SK-N-SH treated with all-trans-retinoic acid at 6 μM for 48 hours (cell line): Measurements from ENCODE around the gene OR4D6.

Experiments used
- ATAC-seq: fragments of 200-7000 bp; cut with Tn5 transposase; 3 replicates; pipeline ENCODE4 v1.9.1; 2020; ENCODE audit warnings: mild to moderate bottlenecking, moderate library complexity
- ARNTL ChIP-seq: fragments of 450-650 bp; formaldehyde crosslinking; IDR thresholded peaks from 2 replicates; pipeline ENCODE4 v1.5.0; 2020; ENCODE audit warnings: low read depth, mild to moderate bottlenecking, moderate library complexity, borderline replicate concordance
- BACH2 ChIP-seq: fragments of 250-450 bp; sonication (Bioruptor Pico); IDR thresholded peaks from 2 replicates; pipeline ENCODE4 v1.9.0; 2021; ENCODE audit warnings: mild to moderate bottlenecking, borderline replicate concordance
- CSDC2 ChIP-seq: fragments of 250-450 bp; sonication (Bioruptor Pico); IDR thresholded peaks from 2 replicates; pipeline ENCODE4 v1.5.0; 2020; ENCODE audit warnings: mild to moderate bottlenecking, moderate library complexity
- CSRNP3 ChIP-seq: fragments of 250-450 bp; sonication (Bioruptor Pico); IDR thresholded peaks from 2 replicates; pipeline ENCODE4 v1.5.1; 2021; ENCODE audit warnings: mild to moderate bottlenecking, moderate library complexity
- ESRRG ChIP-seq: fragments of 250-450 bp; sonication (Bioruptor Pico); IDR thresholded peaks from 2 replicates; pipeline ENCODE4 v1.6.1; 2021; ENCODE audit warnings: mild to moderate bottlenecking
- GLIS3 ChIP-seq: fragments of 250-450 bp; sonication (Bioruptor Pico); IDR thresholded peaks from 2 replicates; pipeline ENCODE4 v1.5.0; 2020; ENCODE audit warnings: mild to moderate bottlenecking, moderate library complexity
- ISL1 ChIP-seq: fragments of 250-450 bp; sonication (Bioruptor Pico); IDR thresholded peaks from 2 replicates; pipeline ENCODE4 v2.1.2; 2022; ENCODE audit warnings: mild to moderate bottlenecking, moderate library complexity
- OSR1 ChIP-seq: fragments of 250-450 bp; sonication (Bioruptor Pico); IDR thresholded peaks from 2 replicates; pipeline ENCODE4 v1.8.0; 2022; ENCODE audit warnings: moderate library complexity, mild to moderate bottlenecking, inconsistent platforms
- PATZ1 ChIP-seq: fragments of 250-450 bp; sonication (Bioruptor Pico); IDR thresholded peaks from 2 replicates; pipeline ENCODE4 v1.8.0; 2020; ENCODE audit warnings: mild to moderate bottlenecking, moderate library complexity, borderline replicate concordance
- POU6F1 ChIP-seq: fragments of 250-450 bp; sonication (Bioruptor Pico); IDR thresholded peaks from 2 replicates; pipeline ENCODE4 v1.8.0; 2021; ENCODE audit warnings: low read depth, mild to moderate bottlenecking, moderate library complexity, borderline replicate concordance
- PPARA ChIP-seq: fragments of 250-450 bp; sonication (Bioruptor Pico); IDR thresholded peaks from 2 replicates; pipeline ENCODE4 v1.5.0; 2020; ENCODE audit warnings: mild to moderate bottlenecking, borderline replicate concordance
- RARB ChIP-seq: fragments of 250-450 bp; sonication (Bioruptor Pico); IDR thresholded peaks from 2 replicates; pipeline ENCODE4 v1.8.0; 2021; ENCODE audit warnings: mild to moderate bottlenecking, moderate library complexity
- TCF4 ChIP-seq: fragments of 250-450 bp; sonication (Bioruptor Pico); IDR thresholded peaks from 2 replicates; pipeline ENCODE4 v1.8.0; 2021; ENCODE audit warnings: mild to moderate bottlenecking, moderate library complexity, borderline replicate concordance
- TOX ChIP-seq: fragments of 250-450 bp; sonication (Bioruptor Pico); IDR thresholded peaks from 2 replicates; pipeline ENCODE4 v1.8.0; 2021; ENCODE audit warnings: mild to moderate bottlenecking, moderate library complexity, borderline replicate concordance
- TSHZ2 ChIP-seq: fragments of 250-450 bp; sonication (Bioruptor Pico); IDR thresholded peaks from 2 replicates; pipeline ENCODE4 v1.5.0; 2020; ENCODE audit warnings: mild to moderate bottlenecking, moderate library complexity
- ZC3H10 ChIP-seq: fragments of 250-450 bp; sonication (Bioruptor Pico); IDR thresholded peaks from 2 replicates; pipeline ENCODE4 v1.5.1; 2021; ENCODE audit warnings: mild to moderate bottlenecking, moderate library complexity
- ZFP3 ChIP-seq: fragments of 250-450 bp; sonication (Bioruptor Pico); IDR thresholded peaks from 2 replicates; pipeline ENCODE4 v1.5.0; 2020; ENCODE audit warnings: mild to moderate bottlenecking, moderate library complexity
- ZFP30 ChIP-seq: fragments of 450-650 bp; formaldehyde crosslinking; IDR thresholded peaks from 2 replicates; pipeline ENCODE4 v1.5.0; 2022; ENCODE audit warnings: mild to moderate bottlenecking, moderate library complexity
- ZNF565 ChIP-seq: fragments of 450-650 bp; formaldehyde crosslinking; conservative IDR thresholded peaks from 2 replicates; pipeline ENCODE4 v1.5.0; 2020; ENCODE audit warnings: low read depth, mild to moderate bottlenecking, moderate library complexity
- ZNF70 ChIP-seq: fragments of 450-650 bp; formaldehyde crosslinking; IDR thresholded peaks from 2 replicates; pipeline ENCODE4 v1.5.0; 2020; ENCODE audit warnings: mild to moderate bottlenecking, moderate library complexity
- ZNF8 ChIP-seq: fragments of 450-650 bp; formaldehyde crosslinking; IDR thresholded peaks from 2 replicates; pipeline ENCODE4 v1.5.0; 2020; ENCODE audit warnings: mild to moderate bottlenecking, moderate library complexity

Gene OR4D6

GRCh38 chr11:59426361-59427067 is 30.2 kb upstream of the OR4D6 start, which contains the start of gene OR5A2:
OR5A2 (minus strand) TSS chr11:59426413; CDS start chr11:59422953, 3,460 bp downstream.
- ATAC-seq = no peak
- no peak for TF ChIP-seq ZC3H10
- no peak for TF ChIP-seq ESRRG (CRISPR knock-in tag)
- no peak for TF ChIP-seq RARB (CRISPR knock-in tag)
- no peak for TF ChIP-seq TCF4
- no peak for TF ChIP-seq ZNF70 (CRISPR knock-in tag)
- no peak for TF ChIP-seq ARNTL (CRISPR knock-in tag)
- no peak for TF ChIP-seq PATZ1 (CRISPR knock-in tag)
- TF ChIP-seq POU6F1 (CRISPR knock-in tag) = no peak
- no peak for TF ChIP-seq ZNF8 (CRISPR knock-in tag)
- TF ChIP-seq ZFP3 = no peak
- TF ChIP-seq ZNF565 (CRISPR knock-in tag) = no peak
- TF ChIP-seq GLIS3 = no peak
- no peak for TF ChIP-seq TSHZ2 (CRISPR knock-in tag)
- no peak for TF ChIP-seq OSR1 (CRISPR knock-in tag)
- TF ChIP-seq ZFP30 = no peak
- no peak for TF ChIP-seq PPARA (CRISPR knock-in tag)
- TF ChIP-seq ISL1 (CRISPR knock-in tag) = no peak
- no peak for TF ChIP-seq CSDC2
- no peak for TF ChIP-seq BACH2 (CRISPR knock-in tag)
- TF ChIP-seq TOX (CRISPR knock-in tag) = no peak

- ATAC-seq = no peak
- no peak for TF ChIP-seq RARB (CRISPR knock-in tag)
- TF ChIP-seq OSR1 (CRISPR knock-in tag) = no peak
- TF ChIP-seq, all 23 proteins: peak for 0
These were observed 29.7 kb upstream of the OR4D6 start for GRCh38 chr11:59427068-59427382.

GRCh38 chr11:59429924-59430516 is 26.7 kb upstream of the OR4D6 start:
- TF ChIP-seq PPARA (CRISPR knock-in tag) (no peak), ZNF8 (CRISPR knock-in tag) (no peak), POU6F1 (CRISPR knock-in tag) (no peak), OSR1 (CRISPR knock-in tag) (no peak), TCF4 (no peak), PATZ1 (CRISPR knock-in tag) (no peak), ZFP3 (no peak), TOX (CRISPR knock-in tag) (no peak), CSRNP3 (CRISPR knock-in tag) (no peak), GLIS3 (no peak)

More at GRCh38 chr11:59429924-59430516, 26.7 kb upstream of the OR4D6 start:
- peak; percentile 61 for ATAC-seq
